HL-60 (cell line): ENCODE data around the gene SNRNP48.

Experiments
- CTCF ChIP-seq: IDR thresholded peaks from one replicate; pipeline ENCODE4 v1.5.1; 2011; ENCODE audit warnings: low read length, control low read depth, inconsistent platforms; ENCODE audit not compliant: insufficient read depth
- TF ChIP-seq, protein P1 (sequence below): IDR thresholded peaks from 2 replicates; pipeline ENCODE4 v1.6.1; 2012; ENCODE audit warnings: low read depth; ENCODE audit not compliant: insufficient replicate concordance

GRCh38 chr6:7621761-7622160, 31.8 kb downstream of the SNRNP48 start:
- TF ChIP-seq, protein P1, sequence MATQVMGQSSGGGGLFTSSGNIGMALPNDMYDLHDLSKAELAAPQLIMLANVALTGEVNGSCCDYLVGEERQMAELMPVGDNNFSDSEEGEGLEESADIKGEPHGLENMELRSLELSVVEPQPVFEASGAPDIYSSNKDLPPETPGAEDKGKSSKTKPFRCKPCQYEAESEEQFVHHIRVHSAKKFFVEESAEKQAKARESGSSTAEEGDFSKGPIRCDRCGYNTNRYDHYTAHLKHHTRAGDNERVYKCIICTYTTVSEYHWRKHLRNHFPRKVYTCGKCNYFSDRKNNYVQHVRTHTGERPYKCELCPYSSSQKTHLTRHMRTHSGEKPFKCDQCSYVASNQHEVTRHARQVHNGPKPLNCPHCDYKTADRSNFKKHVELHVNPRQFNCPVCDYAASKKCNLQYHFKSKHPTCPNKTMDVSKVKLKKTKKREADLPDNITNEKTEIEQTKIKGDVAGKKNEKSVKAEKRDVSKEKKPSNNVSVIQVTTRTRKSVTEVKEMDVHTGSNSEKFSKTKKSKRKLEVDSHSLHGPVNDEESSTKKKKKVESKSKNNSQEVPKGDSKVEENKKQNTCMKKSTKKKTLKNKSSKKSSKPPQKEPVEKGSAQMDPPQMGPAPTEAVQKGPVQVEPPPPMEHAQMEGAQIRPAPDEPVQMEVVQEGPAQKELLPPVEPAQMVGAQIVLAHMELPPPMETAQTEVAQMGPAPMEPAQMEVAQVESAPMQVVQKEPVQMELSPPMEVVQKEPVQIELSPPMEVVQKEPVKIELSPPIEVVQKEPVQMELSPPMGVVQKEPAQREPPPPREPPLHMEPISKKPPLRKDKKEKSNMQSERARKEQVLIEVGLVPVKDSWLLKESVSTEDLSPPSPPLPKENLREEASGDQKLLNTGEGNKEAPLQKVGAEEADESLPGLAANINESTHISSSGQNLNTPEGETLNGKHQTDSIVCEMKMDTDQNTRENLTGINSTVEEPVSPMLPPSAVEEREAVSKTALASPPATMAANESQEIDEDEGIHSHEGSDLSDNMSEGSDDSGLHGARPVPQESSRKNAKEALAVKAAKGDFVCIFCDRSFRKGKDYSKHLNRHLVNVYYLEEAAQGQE: no peak
- no peak for TF ChIP-seq CTCF
